Activated CD4-positive, alpha-beta T cell treated with anti-CD3 and anti-CD28 coated beads, Interleukin-10, Interleukin-2, amounts not matched to agents 100 ng/mL and 50 ng/mL, durations not matched to agents 16 hours and 8 hours (primary cell): ENCODE results near the gene PDE4B.

ENCODE experiments used
- DNase-seq: peaks from one replicate; pipeline ENCODE4 v3.0.0-alpha.2; 2020

The PDE4B gene

DNA sequence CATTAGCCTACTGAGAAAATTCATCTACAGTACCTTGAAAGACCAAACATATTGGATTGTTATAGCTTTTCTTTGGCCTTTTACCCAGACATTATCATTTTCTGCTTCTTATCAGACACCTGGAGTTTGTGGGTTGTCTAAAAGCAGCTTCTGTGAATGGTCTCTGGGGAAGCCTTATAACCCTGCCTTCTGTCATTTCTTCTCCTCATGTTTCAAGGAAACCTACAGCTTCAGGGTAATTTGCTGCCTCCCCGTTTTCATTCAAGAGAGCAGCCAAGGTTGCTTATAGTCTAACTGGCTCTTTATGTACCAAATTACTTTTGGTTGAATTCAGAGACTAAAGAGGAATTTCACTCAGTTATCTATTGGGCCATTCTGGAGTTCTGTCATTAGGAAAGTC lies 453.0 kb downstream of the PDE4B start:
- DNase-seq, result no peak

- DNase-seq, result peak; percentile 49
These were observed 453.9 kb downstream of the PDE4B start for GRCh38 chr1:66246351-66247269.

DNA sequence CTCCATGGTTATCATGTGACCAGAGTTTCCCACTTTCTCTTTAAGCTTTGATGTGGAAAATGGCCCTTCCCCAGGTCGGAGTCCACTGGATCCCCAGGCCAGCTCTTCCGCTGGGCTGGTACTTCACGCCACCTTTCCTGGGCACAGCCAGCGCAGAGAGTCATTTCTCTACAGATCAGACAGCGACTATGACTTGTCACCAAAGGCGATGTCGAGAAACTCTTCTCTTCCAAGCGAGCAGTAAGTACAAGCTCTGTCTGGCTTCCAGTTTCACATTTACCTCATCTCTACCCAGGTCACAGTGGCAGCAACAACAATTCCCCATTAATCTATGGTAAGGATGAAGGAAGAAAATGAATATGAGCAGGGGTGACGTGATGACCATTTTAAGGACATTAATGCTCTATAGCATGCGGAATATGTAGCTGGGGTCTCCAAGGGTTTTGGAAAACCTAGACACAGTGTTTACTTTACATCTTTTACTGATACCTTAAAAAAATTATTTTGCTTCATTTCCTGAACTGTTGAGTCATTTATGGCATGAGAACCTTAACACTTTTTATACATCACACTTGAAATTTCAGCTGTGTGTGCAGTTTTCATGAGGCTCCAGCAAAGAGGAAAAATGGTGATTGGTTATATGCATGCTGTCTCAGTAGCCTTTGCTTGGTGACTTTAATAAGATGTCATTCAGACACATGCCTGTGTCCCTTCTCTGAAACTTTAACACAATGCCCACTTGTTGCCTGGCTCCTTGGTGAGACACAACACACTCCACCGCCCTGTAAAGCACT lies 454.9 kb downstream of the PDE4B start:
- DNase-seq, result peak; percentile 92

- DNase-seq, result no peak
These were observed 455.6 kb downstream of the PDE4B start for GRCh38 chr1:66248257-66248656.

- DNase-seq, result no peak
These were observed 456.1 kb downstream of the PDE4B start for GRCh38 chr1:66248746-66249145.

DNA sequence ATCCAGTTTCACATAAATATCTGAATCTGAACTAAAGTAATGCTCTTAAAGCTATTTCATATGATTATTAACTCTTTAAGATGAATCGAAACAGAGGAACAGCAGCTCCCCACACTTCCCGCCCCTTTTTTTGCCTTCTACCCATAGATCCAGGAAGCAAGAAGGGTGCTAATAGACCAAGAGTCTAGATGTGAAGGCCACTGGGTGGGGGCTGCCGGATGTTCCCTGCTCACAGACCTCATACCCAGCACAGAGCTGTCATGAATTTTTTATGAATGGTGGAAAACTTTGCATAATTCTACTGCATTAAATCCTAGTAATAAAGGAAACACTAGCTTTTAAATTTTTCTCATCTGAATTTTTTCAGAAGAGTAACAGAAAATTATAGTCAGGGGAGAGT lies 457.4 kb downstream of the PDE4B start:
- no peak for DNase-seq

DNA sequence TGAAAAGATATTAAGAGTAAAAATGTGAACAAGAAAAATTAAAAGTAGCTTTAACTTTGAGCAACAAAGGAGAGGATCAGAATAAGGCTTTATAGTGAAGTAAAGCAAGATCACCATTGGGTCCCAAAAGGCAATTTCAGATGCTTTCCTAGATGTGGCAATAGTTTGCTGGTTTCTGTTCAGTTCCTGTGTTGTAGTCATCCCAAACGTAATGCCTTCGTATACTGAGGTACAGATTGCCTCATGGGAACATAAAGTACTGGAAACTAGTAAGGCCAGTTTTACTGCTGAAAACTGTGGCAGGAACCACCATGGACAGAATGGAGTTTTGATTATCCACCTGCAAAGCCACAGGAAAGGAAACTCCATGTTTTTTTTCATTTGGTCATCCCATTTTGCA lies 457.8 kb downstream of the PDE4B start:
- no peak for DNase-seq

DNA sequence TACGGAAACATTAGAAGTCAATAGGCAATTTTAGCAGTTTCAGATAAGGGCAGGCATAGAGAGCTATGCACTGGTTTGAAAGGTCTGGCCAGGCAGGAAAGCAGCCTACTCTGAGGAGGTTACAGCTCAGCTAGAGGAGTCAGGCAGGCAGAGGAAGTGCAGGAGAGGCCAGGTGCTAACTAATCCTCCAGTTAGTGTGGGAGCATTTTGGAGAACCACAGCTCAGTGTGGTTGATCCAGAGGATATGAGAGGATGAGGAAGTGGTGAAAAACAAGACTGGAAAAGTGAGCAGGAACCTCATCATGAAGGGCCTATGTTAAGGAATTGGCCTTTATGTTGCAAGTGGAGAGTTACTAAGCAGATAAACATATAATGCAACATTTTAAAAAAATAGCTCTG lies 458.9 kb downstream of the PDE4B start:
- no peak for DNase-seq

- peak; percentile 80 for DNase-seq
These were observed 460.7 kb downstream of the PDE4B start for GRCh38 chr1:66253330-66253921.

- no peak for DNase-seq
These were observed 462.1 kb downstream of the PDE4B start for GRCh38 chr1:66254785-66255184.

DNA sequence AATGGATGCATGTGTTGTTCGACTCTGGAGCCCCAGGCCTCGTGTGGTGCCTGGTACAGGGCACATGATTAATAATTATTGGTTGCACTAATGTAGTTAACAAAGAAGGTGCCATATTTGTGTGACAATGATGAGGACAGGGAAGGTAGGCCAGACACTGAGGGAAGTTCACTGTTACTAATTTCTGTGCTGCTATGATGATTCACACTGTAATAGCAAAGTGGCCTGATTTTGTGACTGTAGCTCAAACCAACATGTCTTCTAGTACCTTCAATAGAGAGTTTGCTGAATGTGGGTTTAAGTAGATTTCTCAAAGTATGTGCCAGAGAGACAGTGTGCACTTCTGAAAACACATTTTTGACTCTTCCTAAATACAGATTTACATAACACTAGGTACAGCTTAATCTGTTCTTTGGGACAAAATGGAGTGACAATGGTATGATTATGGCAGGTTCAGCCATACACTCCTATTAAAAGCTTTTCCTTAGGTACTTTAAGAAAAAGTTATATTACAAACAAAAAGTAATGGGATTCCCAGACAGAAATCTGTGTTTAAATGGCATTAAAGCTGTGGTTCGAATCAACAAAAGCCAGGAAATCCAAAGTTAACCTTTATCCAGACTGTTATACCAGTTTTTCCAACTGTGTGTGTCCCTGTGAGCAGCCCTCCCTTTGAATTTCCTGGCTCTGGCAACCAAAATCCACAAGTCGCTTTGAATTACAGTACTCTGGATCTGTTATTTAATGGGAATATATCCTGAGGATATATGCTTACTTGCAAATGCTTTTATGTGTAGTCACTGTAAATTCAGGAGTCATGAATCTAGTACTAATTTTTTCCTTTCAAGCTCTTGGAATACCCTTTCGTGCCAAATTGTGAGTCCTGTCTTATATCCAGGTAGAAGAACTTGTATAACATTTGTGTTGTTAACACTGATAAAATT lies 464.2 kb downstream of the PDE4B start:
- peak; percentile 54 for DNase-seq

- DNase-seq, result peak; percentile 77
These were observed 465.9 kb downstream of the PDE4B start for GRCh38 chr1:66258404-66259105.

DNA sequence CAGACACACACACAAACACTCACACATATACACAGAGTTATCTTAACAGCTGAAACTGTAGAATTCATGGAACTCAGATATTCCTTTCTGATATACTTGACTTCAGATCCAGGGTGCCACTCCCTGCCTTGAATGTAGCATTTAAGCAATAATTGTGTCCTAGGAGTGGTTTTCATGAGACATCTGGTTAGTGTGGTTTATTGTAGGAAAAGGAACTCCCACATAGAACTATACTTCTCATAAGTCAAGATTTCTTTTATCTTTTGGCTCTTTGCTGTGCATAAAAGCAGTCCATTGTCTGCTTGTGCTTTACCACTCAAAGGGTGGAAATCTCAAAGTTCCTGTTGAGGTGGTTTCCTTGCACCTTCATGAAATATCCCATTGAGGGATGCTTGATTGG lies 468.7 kb downstream of the PDE4B start:
- no peak for DNase-seq

DNA sequence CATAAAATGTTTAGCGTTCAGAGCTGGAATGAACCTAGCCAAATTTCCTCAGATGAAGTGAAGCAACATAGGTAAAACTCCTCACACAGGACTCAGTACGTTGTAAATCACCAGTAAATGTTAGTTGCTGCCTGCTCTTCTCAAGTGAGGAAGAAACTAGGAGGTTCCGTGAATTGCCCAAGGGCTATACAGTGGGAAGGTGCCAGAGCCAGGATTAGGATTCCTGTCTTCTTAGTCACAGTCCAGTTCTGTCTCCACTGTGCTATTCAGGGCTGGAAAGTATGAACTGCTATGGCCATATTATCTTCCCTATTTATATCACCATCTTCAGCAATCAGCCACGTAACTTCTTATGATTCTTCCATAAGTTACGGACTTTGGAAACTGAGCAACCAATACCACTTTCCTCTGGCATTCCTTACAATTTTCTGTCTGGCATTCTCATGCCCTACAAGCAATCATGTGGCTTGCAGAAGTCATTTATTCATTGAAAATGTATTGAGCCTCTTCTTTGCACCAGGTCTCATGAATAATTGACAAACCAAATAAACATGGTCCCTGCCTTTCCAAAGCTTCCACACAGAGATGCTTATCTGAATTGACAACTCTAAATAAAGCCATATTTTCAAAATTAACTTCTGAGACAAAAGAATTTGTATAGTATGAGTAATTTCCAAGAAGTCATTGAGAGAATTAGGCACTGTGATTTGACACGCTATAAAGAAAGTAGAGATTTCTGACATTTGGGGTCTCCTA lies 469.7 kb downstream of the PDE4B start:
- no peak for DNase-seq

- no peak for DNase-seq
These were observed 472.6 kb downstream of the PDE4B start for GRCh38 chr1:66265268-66265667.

DNA sequence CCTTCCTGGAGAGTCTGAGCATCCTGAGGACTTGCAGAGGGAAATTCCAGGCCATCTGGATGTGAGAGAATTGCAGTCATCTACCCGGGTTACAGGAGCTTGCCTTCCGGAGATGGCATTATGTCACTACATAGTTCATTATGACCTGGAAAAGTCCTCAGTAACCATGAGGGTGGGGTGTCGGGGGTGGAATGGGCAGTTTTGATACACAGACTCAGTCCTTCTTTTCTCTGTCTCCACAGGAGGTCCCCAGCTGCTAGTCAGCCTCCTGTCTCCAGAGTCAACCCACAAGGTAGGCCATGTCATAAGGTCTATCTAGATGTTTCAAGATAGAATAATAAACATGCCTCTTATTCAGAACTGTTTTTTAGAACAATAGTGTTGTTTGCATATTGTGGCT lies 473.1 kb downstream of the PDE4B start:
- no peak for DNase-seq

DNA sequence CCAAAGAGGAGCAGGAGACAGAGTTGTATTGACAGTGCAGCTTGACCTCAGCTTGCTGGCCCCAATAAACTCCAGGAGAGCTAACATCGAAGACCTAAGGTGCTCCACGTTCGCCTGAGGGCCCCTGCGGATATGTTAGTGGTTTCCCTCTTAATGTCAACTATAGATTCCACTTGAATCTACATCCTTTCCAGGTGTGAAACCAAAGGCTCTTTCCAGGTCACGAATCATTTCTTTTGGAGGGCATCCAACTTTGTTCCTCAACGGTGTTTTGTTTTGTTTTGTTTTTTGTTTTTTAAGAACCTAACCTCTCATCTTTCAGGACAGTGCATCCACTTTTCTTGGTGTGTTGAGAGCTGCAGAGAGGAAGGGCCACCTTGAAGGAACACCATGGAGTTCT lies 473.7 kb downstream of the PDE4B start:
- no peak for DNase-seq

DNA sequence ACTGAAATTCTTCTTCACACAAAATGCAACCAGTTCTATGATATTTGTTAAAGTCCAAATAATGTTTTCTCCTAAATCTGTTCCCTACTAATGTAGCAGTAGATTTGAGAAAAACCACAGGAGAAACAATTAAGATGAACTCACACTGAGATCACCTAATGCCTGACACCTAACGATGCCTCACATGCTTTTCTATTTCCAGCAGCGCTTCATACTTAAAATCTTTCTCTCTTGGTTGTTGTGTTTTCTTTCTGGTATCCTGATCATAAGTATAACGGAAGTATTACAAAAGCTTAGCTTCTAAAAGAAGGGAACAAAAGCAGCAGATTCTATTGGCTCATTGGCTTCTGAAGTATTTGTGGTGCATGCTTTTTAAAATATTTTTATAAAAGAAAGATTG lies 474.1 kb downstream of the PDE4B start:
- DNase-seq, result no peak

DNA sequence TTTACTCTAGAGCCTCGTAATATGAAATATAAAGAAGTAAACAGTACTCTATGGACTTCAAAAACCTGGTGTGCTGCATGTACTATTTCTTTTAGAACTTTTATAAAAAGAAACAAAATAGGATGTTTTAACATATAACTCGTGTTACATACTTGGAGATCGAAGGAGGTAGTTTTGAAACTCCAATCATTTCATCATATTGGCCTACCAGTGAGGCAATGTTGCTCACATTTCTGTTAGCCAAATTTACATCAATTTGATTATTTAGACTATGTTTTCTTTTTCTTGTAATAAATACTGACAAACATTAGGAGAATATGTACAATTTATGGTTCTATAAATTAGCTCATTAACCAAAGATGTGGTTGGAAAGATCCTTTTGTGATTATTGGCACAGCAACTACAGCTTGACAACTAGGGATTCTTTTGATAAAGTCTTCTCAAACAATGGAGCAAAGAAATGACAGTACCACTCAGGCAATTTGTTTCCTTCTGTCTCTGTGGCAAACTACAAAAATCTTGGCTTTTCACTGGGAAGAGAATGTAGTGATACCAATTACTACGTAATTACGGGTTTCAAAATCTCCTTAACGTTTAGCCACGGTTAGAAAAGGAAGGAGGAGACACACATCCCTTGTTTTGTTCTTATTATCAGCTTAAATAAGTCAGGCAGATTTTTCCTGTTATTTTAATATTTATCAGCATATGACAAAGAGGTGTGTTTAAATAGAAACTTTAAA lies 474.7 kb downstream of the PDE4B start:
- no peak for DNase-seq

GRCh38 chr1:66269222-66269621 lies 476.5 kb downstream of the PDE4B start:
- no peak for DNase-seq
